ENCODE results near the gene PRR16.
"Not testable (repeated sequence)": the region's sequence is repeated elsewhere in the genome, so short reads cannot be mapped to it uniquely, and the experiment has no call there.

The PRR16 gene

GRCh38 chr5:120655828-120656435, 191.8 kb downstream of the PRR16 start:
- peak; percentile 3 for DNase-seq (ENCODE audit: low read depth)

GRCh38 chr5:120657104-120657503, 193.0 kb downstream of the PRR16 start:
- DNase-seq (ENCODE audit: low read depth): no peak

GRCh38 chr5:120677481-120677880, 213.4 kb downstream of the PRR16 start:
- DNase-seq (ENCODE audit: low read depth): no peak

- DNase-seq (ENCODE audit: low read depth): peak; percentile 12
These were observed 214.2 kb downstream of the PRR16 start for GRCh38 chr5:120678279-120678678.

- DNase-seq (ENCODE audit: low read depth): no peak
These were observed 218.8 kb downstream of the PRR16 start for GRCh38 chr5:120682851-120683250.

GRCh38 chr5:120683580-120683979, 219.5 kb downstream of the PRR16 start:
- DNase-seq (ENCODE audit: low read depth): no peak

GRCh38 chr5:120684213-120684612, 220.1 kb downstream of the PRR16 start:
- DNase-seq (ENCODE audit: low read depth): peak; percentile 21

GRCh38 chr5:120684749-120685415, 220.8 kb downstream of the PRR16 start:
- no peak for DNase-seq (ENCODE audit: low read depth)

GRCh38 chr5:120690621-120691407, 226.7 kb downstream of the PRR16 start:
- no peak for DNase-seq (ENCODE audit: low read depth)

GRCh38 chr5:120692325-120692724, 228.2 kb downstream of the PRR16 start:
- no peak for DNase-seq (ENCODE audit: low read depth)

- DNase-seq (ENCODE audit: low read depth): no peak
These were observed 231.3 kb downstream of the PRR16 start for GRCh38 chr5:120695368-120695880.

- no peak for DNase-seq (ENCODE audit: low read depth)
These were observed 233.0 kb downstream of the PRR16 start for GRCh38 chr5:120697147-120697546.

- DNase-seq (ENCODE audit: low read depth): not testable (repeated sequence)
These were observed 233.7 kb downstream of the PRR16 start for GRCh38 chr5:120697670-120698327.

GRCh38 chr5:120700653-120701052, 236.6 kb downstream of the PRR16 start:
- not testable (repeated sequence) for DNase-seq (ENCODE audit: low read depth)

GRCh38 chr5:120702817-120703538, 238.9 kb downstream of the PRR16 start:
- not testable (repeated sequence) for DNase-seq (ENCODE audit: low read depth)

- DNase-seq (ENCODE audit: low read depth): no peak
These were observed 240.0 kb downstream of the PRR16 start for GRCh38 chr5:120703918-120704587.

GRCh38 chr5:120706877-120707276, 242.8 kb downstream of the PRR16 start:
- no peak for DNase-seq (ENCODE audit: low read depth)

GRCh38 chr5:120717381-120717780, 253.3 kb downstream of the PRR16 start:
- DNase-seq (ENCODE audit: low read depth): no peak

- DNase-seq (ENCODE audit: low read depth): no peak
These were observed 266.1 kb downstream of the PRR16 start for GRCh38 chr5:120730214-120730613.

- peak; percentile 28 for DNase-seq (ENCODE audit: low read depth)
These were observed 269.9 kb downstream of the PRR16 start for GRCh38 chr5:120734033-120734432.

GRCh38 chr5:120735076-120735475, 271.0 kb downstream of the PRR16 start:
- no peak for DNase-seq (ENCODE audit: low read depth)

Data from fibroblast of the conjunctiva (primary cell).